ENCODE measurements around the gene PIAS1.
A peak's percentile ranks its signal among the peaks of the same experiment; 100 is the strongest.

PIAS1 gene

DNA sequence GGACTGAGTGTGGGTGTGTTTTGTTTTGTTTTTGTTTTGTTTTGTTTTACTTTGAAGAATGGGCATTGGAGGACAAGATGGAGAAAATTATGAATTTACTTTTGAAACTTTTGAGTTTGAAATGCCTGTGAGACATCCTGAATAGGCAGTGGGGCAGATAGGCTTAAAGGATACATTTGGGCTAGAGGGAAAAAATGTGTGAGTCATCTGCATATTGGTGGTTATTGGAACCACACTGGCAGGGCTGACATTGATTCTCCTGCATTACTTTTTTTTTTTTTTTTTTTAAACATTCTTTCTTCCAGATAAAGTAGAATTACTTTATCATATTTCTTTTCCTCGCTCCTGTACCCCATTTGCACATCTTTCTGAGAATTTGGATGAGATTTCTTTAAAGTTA, 94.9 kb downstream of the PIAS1 start:
- no peak for DNase-seq (ENCODE audit: extremely low read depth, low read depth)
- TF ChIP-seq, protein P1, sequence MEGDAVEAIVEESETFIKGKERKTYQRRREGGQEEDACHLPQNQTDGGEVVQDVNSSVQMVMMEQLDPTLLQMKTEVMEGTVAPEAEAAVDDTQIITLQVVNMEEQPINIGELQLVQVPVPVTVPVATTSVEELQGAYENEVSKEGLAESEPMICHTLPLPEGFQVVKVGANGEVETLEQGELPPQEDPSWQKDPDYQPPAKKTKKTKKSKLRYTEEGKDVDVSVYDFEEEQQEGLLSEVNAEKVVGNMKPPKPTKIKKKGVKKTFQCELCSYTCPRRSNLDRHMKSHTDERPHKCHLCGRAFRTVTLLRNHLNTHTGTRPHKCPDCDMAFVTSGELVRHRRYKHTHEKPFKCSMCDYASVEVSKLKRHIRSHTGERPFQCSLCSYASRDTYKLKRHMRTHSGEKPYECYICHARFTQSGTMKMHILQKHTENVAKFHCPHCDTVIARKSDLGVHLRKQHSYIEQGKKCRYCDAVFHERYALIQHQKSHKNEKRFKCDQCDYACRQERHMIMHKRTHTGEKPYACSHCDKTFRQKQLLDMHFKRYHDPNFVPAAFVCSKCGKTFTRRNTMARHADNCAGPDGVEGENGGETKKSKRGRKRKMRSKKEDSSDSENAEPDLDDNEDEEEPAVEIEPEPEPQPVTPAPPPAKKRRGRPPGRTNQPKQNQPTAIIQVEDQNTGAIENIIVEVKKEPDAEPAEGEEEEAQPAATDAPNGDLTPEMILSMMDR (IDR thresholded peaks at IDR 0.05; ENCODE audit: low read depth, low read length, missing control alignments): no peak
- H3K4me3 ChIP-seq (replicated peaks; ENCODE audit: low read depth, low read length): no peak overlapping the region

DNA sequence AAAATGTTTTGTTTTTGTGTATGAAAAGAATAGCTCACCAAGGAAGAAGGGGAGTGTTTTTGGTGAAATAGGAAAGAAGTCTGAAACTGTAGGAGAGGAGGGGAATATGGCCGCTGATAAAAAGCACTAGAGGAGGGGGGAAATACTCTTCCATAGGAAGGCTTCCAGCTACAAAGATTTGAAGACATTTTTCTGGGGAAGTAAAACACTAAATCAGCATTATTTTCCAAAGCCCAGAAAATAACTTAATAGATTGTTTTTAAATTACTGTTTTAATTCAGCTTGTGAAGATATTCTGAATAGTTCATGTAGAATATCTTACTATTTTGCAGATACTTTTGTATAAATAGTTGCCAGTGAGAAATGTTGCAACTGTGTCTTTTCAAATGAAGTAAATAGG, 96.1 kb downstream of the PIAS1 start:
- TF ChIP-seq, protein P1 (IDR thresholded peaks at IDR 0.05; ENCODE audit: low read depth, low read length, missing control alignments): no peak
- H3K4me3 ChIP-seq (replicated peaks; ENCODE audit: low read depth, low read length): no peak overlapping the region
- DNase-seq (ENCODE audit: extremely low read depth, low read depth): no peak

DNA sequence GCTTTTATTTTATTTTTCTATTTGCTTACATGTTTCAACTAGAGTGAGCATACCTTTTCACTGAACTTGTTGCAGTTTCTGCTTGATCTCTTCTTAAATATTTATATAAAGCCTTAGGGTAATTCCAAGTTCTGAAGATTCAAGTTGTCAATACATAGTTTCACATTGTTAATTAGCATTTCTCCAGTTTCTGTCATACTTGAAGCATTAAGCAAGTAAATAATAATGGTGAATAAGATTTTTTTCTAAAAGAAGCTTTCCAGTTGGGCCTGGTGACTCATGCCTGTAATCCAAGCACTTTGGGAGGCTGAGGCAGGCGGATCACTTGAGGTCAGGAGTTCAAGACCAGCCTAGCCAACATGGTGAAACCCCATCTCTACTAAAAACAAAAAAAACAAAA, 97.2 kb downstream of the PIAS1 start:
- DNase-seq (ENCODE audit: extremely low read depth, low read depth): no peak
- no peak overlapping the region for H3K4me3 ChIP-seq (replicated peaks; ENCODE audit: low read depth, low read length)
- TF ChIP-seq, protein P1 (IDR thresholded peaks at IDR 0.05; ENCODE audit: low read depth, low read length, missing control alignments): no peak

DNA sequence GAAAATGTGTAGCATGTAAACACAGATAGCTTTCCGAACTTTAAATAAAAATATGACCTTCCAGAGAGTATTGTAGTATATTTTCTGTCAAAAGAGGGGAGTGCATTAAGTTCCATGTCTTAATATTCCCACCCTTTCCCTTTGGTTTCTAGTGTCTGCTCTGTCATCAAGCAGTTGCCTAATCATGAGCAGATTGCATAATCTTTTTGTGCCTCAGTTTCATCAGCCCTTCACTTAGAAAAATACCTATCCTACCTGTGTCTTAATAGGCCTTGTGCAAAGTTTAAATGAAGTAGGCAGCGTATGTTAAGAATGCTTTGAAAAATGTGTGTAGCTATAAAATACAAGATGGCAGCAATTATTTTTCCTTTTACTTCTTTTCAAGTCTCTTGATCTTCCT, 98.2 kb downstream of the PIAS1 start:
- DNase-seq (ENCODE audit: extremely low read depth, low read depth): no peak
- TF ChIP-seq, protein P1 (IDR thresholded peaks at IDR 0.05; ENCODE audit: low read depth, low read length, missing control alignments): no peak
- no peak overlapping the region for H3K4me3 ChIP-seq (replicated peaks; ENCODE audit: low read depth, low read length)

DNA sequence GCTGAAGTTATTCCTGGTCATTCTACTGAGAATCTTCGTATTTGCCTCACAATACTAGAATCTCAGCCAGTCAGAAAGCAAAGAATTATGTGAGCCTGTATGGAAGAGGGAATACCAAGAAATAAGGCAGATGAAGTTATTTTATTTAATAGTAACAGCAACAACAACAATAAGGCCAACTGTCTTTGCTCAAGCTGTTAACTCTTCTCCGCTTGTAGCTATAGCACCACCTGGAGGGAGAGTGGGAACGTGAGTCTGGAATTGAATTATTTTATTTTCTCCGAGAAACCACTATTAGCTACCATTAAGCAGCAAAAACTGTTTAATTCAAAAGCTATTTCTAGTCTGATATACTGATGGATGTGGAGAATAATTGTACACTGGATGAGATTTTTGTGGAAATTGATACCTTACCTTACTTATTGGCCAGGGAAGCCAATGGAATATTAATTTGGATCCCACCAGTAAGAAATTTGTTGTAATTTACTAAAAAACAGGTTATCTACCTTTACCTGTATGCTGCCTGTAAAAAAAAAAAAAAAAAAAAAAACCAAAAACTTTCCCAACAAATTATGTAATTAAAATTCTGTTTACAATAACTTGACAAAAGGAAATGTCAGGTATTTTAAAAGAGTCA, 100.9 kb downstream of the PIAS1 start:
- DNase-seq (ENCODE audit: extremely low read depth, low read depth): peak; percentile 50
- no peak overlapping the region for H3K4me3 ChIP-seq (replicated peaks; ENCODE audit: low read depth, low read length)
- TF ChIP-seq, protein P1 (IDR thresholded peaks at IDR 0.05; ENCODE audit: low read depth, low read length, missing control alignments): peak; percentile 65

DNA sequence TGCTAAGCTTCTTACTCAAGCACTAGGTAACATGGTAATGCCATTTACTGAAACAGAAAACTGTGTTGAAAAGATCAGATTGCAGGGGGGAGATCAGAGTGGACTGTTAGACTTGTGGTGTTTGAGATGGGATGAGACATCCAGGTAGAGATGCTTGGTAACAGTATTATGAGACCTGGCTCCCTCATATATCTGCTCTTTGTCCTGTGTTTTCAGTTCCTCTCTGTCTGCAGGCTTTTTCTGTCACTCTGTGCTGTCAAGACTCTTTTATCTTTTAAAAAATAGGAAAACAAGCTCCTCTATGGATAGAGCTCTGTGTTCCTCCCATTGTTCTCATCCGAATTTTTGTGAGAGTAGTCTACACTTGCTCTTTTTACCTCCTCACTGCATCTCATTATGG, 103.0 kb downstream of the PIAS1 start:
- H3K4me3 ChIP-seq (replicated peaks; ENCODE audit: low read depth, low read length): no peak overlapping the region
- DNase-seq (ENCODE audit: extremely low read depth, low read depth): no peak
- TF ChIP-seq, protein P1 (IDR thresholded peaks at IDR 0.05; ENCODE audit: low read depth, low read length, missing control alignments): no peak

Data from HFF-Myc (cell line).